WERI-Rb-1 (cell line): ENCODE measurements around the gene ZNF280A.

ENCODE experiments used
- DNase-seq: peaks from one replicate; pipeline ENCODE4 v3.0.0-alpha.2; 2020
- H3K27ac ChIP-seq: fragments of 250-450 bp; sonication (Bioruptor Pico); 2 replicates; pipeline ENCODE4 v1.5.1; 2020; ENCODE audit warnings: mild to moderate bottlenecking, moderate library complexity
- H3K27me3 ChIP-seq: fragments of 250-450 bp; sonication (Bioruptor Pico); 2 replicates; pipeline ENCODE4 v1.5.1; 2021; ENCODE audit warnings: mild to moderate bottlenecking, low read depth, moderate library complexity; ENCODE audit not compliant: insufficient read depth, severe bottlenecking
- H3K36me3 ChIP-seq: fragments of 250-450 bp; sonication (Bioruptor Pico); 2 replicates; pipeline ENCODE4 v1.5.1; 2020; ENCODE audit warnings: mild to moderate bottlenecking, moderate library complexity
- H3K4me3 ChIP-seq: 2 replicates; pipeline ENCODE4 v1.5.1; 2011; ENCODE audit warnings: low read depth, mild to moderate bottlenecking, control low read depth, low read length
- H3K9me3 ChIP-seq: fragments of 250-450 bp; sonication (Bioruptor Pico); 2 replicates; pipeline ENCODE4 v1.5.1; 2021; ENCODE audit warnings: mild to moderate bottlenecking, moderate library complexity; ENCODE audit not compliant: severe bottlenecking
- TF ChIP-seq, protein P1 (sequence below): IDR thresholded peaks from 2 replicates; pipeline ENCODE4 v1.5.1; 2011; ENCODE audit warnings: low read depth, mild to moderate bottlenecking, control low read depth, inconsistent platforms, low read length

The ZNF280A gene

DNA sequence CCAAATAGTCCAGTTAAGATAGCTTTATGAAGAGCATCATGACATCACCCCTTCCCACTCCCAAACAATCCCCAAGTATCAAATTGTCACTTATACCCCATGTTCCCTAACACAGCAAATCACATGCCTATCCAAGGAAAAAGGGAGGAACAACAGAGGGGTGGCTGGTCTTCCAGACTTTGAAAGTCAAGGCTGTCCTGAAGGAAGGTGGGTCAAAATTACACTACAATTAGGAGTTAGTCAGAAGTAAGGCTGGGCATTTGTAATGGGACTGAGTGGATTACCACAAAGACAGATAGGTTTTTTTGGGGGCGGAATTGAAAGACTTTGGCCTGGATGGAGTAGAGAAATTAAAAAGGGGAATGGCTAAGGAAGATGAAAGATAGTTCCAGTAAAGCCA is 33.1 kb upstream of the ZNF280A start:
- H3K36me3 ChIP-seq, result no peaks in the 10 kb centered on the region
- H3K27me3 ChIP-seq, result no peaks in the 10 kb centered on the region
- no peaks in the 10 kb centered on the region for H3K9me3 ChIP-seq
- H3K27ac ChIP-seq, result peak overlapping the region; percentile 30
- no peak for DNase-seq
- H3K4me3 ChIP-seq, result no peak overlapping the region
- TF ChIP-seq, protein P1, sequence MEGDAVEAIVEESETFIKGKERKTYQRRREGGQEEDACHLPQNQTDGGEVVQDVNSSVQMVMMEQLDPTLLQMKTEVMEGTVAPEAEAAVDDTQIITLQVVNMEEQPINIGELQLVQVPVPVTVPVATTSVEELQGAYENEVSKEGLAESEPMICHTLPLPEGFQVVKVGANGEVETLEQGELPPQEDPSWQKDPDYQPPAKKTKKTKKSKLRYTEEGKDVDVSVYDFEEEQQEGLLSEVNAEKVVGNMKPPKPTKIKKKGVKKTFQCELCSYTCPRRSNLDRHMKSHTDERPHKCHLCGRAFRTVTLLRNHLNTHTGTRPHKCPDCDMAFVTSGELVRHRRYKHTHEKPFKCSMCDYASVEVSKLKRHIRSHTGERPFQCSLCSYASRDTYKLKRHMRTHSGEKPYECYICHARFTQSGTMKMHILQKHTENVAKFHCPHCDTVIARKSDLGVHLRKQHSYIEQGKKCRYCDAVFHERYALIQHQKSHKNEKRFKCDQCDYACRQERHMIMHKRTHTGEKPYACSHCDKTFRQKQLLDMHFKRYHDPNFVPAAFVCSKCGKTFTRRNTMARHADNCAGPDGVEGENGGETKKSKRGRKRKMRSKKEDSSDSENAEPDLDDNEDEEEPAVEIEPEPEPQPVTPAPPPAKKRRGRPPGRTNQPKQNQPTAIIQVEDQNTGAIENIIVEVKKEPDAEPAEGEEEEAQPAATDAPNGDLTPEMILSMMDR, result no peak

DNA sequence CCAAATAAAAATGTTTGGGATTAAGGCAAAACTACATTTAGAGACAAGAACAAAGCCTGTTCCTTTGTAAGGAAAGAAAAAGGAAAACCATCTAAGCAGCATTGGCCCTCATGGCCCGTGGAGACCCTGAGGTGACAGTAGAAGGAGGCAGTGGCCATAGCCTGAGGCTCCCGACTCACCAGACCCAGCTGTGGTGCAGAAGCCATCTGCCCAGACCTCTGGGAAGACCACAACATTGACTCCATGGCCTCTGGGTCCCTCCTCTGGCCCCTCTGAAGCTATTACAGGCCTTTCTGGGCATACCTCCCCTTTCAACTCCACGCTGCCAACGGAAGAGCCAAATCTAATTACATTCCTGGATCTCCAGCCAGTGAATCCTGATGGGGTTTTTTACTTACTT is 32.6 kb upstream of the ZNF280A start:
- H3K4me3 ChIP-seq, result no peak overlapping the region
- no peaks in the 10 kb centered on the region for H3K36me3 ChIP-seq
- H3K27me3 ChIP-seq, result no peaks in the 10 kb centered on the region
- DNase-seq, result peak; percentile 39
- no peaks in the 10 kb centered on the region for H3K9me3 ChIP-seq
- no peak overlapping the region for H3K27ac ChIP-seq
- TF ChIP-seq, protein P1, result peak; percentile 53

- Histone ChIP-seq H3K27me3 (no peaks in the 10 kb centered on the region), H3K4me3 (no peak overlapping the region), H3K9me3 (no peaks in the 10 kb centered on the region), H3K36me3 (no peaks in the 10 kb centered on the region), H3K27ac (no peak overlapping the region)
- no peak for DNase-seq
- TF ChIP-seq, protein P1, result no peak
Observed at GRCh38 chr22:22550789-22551434, 30.8 kb upstream of the ZNF280A start.

DNA sequence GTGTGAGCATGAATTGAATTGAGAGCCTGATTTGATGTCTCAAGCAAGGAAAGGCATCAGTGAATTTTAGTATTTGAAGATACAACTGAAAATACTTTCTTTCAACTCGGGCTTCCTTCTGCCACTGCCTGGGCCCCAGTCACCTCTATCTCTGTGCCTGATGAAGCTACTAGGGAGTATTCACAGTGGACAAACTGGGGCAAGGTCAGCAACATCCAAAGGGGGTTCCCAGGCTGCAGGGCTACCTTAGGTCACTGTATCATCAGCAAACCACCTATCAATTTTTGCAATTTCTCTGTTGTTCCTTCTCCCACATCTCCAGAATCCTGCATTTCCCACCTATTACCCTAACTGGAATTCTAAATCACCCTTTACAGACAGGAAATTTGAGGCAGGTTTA is 28.8 kb upstream of the ZNF280A start:
- Histone ChIP-seq H3K9me3 (no peaks in the 10 kb centered on the region), H3K27me3 (no peaks in the 10 kb centered on the region), H3K4me3 (no peak overlapping the region), H3K36me3 (no peaks in the 10 kb centered on the region), H3K27ac (no peak overlapping the region)
- no peak for DNase-seq
- TF ChIP-seq, protein P1, result no peak

GRCh38 chr22:22548317-22548716 is 28.2 kb upstream of the ZNF280A start:
- no peaks in the 10 kb centered on the region for H3K27me3 ChIP-seq
- no peak overlapping the region for H3K4me3 ChIP-seq
- H3K27ac ChIP-seq, result no peak overlapping the region
- H3K36me3 ChIP-seq, result no peaks in the 10 kb centered on the region
- TF ChIP-seq, protein P1, result no peak
- H3K9me3 ChIP-seq, result no peaks in the 10 kb centered on the region
- no peak for DNase-seq

DNA sequence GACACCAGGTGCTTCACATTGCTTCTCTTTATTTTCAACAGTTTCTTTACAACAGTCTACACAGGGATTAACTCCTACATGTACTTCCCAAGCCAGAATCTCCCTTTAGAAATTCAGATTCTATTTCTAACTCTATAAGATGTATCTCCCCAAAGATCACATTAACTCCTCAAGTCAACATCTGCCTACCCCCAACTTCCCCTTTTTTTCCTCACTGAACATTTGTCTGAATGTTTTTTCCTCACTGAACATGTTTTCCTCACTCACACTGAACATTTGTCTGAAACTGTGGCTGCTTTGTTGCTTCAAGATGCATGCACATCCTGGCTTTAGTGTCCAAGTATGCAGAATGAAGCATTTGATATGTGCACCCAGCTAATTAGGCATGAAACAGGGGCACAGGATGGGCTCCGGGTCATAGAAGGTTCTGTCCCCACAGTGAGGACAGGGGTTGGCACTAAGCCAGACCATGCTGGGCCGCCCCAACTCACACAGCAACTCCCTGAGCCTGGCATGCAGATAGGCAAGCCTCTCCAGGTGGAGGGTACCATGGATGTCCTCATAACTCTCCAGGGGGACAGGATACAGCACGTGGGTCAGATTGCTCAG is 27.7 kb upstream of the ZNF280A start:
- no peak overlapping the region for H3K27ac ChIP-seq
- TF ChIP-seq, protein P1, result no peak
- H3K9me3 ChIP-seq, result no peaks in the 10 kb centered on the region
- no peak overlapping the region for H3K4me3 ChIP-seq
- H3K36me3 ChIP-seq, result no peaks in the 10 kb centered on the region
- no peaks in the 10 kb centered on the region for H3K27me3 ChIP-seq
- no peak for DNase-seq
